ENCODE measurements around the gene IWS1.

GRCh38 chr2:127574656-127575055 is 48.4 kb upstream of the IWS1 start:
- no peak for TF ChIP-seq CTCF (IDR thresholded peaks at IDR 0.05; ENCODE audit: poor library complexity)
- TF ChIP-seq EZH2 (IDR thresholded peaks at IDR 0.05; ENCODE audit: borderline replicate concordance) = no peak
